ENCODE measurements around the gene ZWILCH.

Gene ZWILCH

DNA sequence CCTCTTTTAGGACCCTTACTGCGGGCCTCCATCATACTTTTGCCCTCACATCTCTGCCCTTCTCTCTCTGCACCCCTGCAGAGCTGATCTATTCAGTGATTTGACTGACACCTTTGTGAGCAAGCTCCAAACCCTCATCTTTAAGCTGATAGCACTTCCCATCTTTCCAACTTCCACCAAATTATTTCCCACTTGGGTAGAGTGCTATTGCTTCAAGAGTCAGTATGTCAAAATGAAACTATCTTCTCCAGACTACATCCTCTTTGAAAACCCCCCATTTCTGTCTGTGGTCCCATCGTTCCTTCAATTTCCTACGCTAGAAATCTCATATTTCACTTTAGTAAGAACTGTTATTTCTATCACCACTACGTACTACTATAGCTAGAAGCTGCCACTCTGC, 19.7 kb downstream of the ZWILCH start:
- DNase-seq (ENCODE audit: extremely low read depth, low read depth) = no peak
- TF ChIP-seq, protein P1, sequence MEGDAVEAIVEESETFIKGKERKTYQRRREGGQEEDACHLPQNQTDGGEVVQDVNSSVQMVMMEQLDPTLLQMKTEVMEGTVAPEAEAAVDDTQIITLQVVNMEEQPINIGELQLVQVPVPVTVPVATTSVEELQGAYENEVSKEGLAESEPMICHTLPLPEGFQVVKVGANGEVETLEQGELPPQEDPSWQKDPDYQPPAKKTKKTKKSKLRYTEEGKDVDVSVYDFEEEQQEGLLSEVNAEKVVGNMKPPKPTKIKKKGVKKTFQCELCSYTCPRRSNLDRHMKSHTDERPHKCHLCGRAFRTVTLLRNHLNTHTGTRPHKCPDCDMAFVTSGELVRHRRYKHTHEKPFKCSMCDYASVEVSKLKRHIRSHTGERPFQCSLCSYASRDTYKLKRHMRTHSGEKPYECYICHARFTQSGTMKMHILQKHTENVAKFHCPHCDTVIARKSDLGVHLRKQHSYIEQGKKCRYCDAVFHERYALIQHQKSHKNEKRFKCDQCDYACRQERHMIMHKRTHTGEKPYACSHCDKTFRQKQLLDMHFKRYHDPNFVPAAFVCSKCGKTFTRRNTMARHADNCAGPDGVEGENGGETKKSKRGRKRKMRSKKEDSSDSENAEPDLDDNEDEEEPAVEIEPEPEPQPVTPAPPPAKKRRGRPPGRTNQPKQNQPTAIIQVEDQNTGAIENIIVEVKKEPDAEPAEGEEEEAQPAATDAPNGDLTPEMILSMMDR (IDR thresholded peaks at IDR 0.05; ENCODE audit: low read depth, low read length) = no peak

DNA sequence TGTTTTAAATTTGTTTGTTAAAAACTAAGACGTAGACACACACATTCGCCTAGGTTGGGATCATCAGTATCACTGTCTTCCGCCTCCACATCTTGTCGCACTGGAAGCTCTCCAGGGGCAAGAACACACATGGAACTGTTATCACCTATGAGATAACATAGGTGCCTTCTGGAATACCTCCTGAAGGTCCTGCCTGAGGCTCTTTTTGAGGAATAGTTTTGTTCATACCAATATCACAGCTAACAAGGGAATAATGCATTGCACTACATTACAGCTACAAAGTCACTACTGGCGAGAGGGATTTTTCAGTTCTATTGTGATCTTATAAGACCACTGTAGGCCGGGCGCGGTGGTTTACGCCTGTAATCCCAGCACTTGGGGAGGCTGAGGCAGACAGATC, 29.9 kb downstream of the ZWILCH start:
- TF ChIP-seq, protein P1 (IDR thresholded peaks at IDR 0.05; ENCODE audit: low read depth, low read length) = no peak

DNA sequence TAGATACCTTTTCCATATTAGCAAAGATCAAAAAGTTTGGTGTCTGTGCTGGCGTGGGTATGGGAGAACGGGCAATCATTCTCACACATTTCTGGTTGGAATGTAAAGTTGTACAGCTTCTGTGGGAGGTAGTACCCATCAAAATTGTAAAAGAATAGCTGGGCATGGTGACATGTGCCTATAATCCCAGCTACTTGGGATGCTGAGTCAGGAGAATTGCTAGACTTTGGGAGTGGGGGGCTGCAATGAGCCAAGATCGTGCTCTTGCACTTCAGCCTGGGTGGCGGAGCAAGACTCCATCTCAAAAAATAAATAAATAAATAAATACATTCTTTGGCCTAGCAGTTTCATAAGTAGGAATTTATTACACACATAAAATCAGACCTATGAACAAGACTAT, 37.8 kb downstream of the ZWILCH start:
- TF ChIP-seq, protein P1 (IDR thresholded peaks at IDR 0.05; ENCODE audit: low read depth, low read length) = no peak
- DNase-seq (ENCODE audit: extremely low read depth, low read depth) = no peak

More for the DNA sequence above, 29.9 kb downstream of the ZWILCH start:
- DNase-seq (ENCODE audit: extremely low read depth, low read depth) = no peak

DNA sequence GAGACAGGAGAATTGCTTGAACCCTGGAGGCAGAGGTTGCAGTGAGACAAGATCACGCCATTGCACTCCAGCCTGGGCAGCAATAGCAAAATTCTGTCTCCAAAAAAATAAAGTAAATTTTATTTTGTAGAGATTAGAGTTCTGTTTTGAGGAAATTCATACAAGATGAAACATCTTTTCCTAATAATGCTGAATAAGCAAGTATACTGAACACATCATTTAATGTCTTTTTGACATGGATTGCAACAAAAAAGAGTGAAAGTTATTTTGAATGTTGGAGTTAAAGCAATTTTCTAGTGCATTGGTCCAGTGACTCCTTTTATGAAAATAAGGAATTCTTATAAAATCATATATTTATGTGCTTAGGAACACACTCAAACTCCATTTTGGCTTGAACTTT, 40.1 kb downstream of the ZWILCH start:
- TF ChIP-seq, protein P1 (IDR thresholded peaks at IDR 0.05; ENCODE audit: low read depth, low read length) = no peak
- no peak for DNase-seq (ENCODE audit: extremely low read depth, low read depth)

DNA sequence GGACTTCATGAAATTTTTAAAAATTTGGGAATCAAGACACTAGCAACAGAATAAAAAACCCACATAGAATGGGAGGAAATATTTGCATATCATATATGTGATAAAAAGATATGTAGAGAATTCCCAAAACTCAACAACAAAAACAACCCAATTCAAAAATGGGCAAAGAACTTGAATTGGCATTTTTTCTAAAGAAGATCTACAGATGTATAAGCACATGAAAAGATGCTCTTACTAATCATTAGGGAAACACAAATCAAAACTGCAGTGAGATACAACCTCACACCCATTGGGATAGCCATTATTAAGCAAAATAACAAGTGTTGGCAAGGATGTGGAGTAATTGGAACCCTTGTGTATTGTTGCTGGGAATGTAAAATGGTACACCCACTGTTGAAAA, 50.6 kb downstream of the ZWILCH start:
- no peak for DNase-seq (ENCODE audit: extremely low read depth, low read depth)
- TF ChIP-seq, protein P1 (IDR thresholded peaks at IDR 0.05; ENCODE audit: low read depth, low read length) = no peak

DNA sequence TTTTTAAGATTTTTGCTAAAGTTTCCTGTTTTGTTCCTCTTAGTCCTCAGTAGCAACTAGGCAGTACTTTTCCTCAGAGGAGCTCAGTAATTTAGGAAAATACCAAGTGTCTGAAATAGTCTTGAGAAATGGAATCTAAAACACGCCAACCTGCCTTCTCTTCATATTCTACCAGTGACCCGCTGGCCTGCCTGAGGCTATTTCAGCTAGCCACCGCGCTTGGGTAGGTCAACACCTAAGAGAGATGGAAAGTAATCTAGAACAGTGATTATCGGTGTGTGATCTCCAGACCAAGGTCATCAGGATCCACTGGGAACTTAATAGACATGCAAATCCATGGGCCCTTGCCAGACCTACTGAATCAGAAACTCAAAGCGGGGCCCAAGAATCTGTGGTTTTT, 53.1 kb downstream of the ZWILCH start:
- TF ChIP-seq, protein P1 (IDR thresholded peaks at IDR 0.05; ENCODE audit: low read depth, low read length) = no peak
- DNase-seq (ENCODE audit: extremely low read depth, low read depth) = no peak

DNA sequence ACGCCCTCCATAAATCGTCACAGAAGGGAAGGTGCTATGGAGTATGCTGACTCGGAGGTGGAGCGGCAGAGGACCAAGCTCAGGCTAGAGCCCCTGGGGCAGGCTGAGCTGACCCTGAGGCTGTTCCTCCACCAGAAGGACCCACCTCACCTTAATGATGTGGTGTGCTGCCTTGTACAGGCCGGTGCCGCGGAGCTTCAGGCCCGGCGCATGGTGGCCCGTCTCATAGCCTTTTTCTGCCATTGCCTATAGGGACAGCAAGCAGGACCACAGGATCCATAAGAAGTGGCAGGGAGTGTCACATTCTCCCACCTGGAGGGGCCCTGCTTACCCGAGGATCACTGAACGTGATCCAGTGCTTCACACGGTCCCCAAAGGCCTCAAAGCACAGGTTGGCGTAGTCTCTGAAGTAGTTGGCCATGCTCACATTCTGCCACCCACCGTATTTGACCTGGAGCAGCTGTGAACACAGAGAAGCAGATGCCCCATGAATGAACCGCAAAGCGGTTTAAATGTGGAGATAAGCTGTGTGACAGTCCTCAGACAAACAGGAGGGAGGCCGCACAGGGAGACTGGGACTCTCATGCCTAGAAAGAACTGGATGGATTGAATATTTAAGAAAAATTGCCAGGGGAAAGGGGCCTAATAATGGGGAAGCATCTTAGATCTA, 55.9 kb downstream of the ZWILCH start:
- TF ChIP-seq, protein P1 (IDR thresholded peaks at IDR 0.05; ENCODE audit: low read depth, low read length) = no peak
- DNase-seq (ENCODE audit: extremely low read depth, low read depth) = no peak

All from AG09319 (cell line).